ENCODE data around the gene ZBTB34.

- no peak for TF ChIP-seq EP300 (IDR thresholded peaks at IDR 0.05)
- no peak for TF ChIP-seq PHF8 (IDR thresholded peaks at IDR 0.05; ENCODE audit: borderline replicate concordance, low read depth)
- no peak for TF ChIP-seq POLR2AphosphoS2 (conservative IDR thresholded peaks at IDR 0.05; ENCODE audit: low read length)
- no peak for TF ChIP-seq RNF2 (IDR thresholded peaks at IDR 0.05; ENCODE audit: borderline replicate concordance, low read depth)
- no peak for TF ChIP-seq CTCF (IDR thresholded peaks at IDR 0.05)
- no peak for TF ChIP-seq CHD2 (IDR thresholded peaks at IDR 0.05; ENCODE audit: low read length, partially characterized antibody)
- no peak for TF ChIP-seq CBX8 (IDR thresholded peaks at IDR 0.05)
- TF ChIP-seq CEBPB (IDR thresholded peaks at IDR 0.05): no peak
- TF ChIP-seq MAX (IDR thresholded peaks at IDR 0.05): no peak
- no peak for TF ChIP-seq RFX5 (IDR thresholded peaks at IDR 0.05)
- no peak for TF ChIP-seq POLR2A (IDR thresholded peaks at IDR 0.05; ENCODE audit: low read length)
These were observed 33.2 kb upstream of the ZBTB34 start for GRCh38 chr9:126827227-126827626.
